ENCODE results near the gene ENPP3. TPM values are rescaled to one million over a fixed set of nuclear protein-coding genes. Genes with fewer than 3 reads are reported as not detected.

The ENPP3 gene
- total and polyA plus RNA-seq, 2 of the 13 experiments (the other 11 are each of a cell fraction or from before 2014, with no cell fraction given): 40.0 to 75.4 TPM

DNA sequence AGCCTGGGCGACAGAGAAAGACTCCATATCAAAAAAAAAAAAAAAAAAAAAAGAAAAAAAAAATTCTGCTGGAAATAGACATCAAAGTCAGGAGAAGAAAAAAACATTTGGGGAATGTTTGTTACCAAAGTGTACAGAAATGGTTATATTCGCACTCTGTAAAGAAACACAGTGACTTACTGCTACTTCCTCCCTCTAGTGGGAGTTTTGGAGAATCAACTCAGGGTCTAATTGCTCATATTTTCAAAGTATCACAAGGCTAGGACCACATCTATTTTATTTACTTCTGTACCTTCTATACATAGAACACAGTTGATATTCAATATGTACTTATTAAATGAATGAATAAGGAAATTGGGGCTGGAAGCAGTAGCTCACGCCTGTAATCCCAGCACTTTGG, 39.7 kb upstream of the ENPP3 start (continued):
- TF ChIP-seq ZNF513 (CRISPR knock-in tag; conservative IDR thresholded peaks at IDR 0.05) (no peak), HOXA3 (CRISPR knock-in tag; IDR thresholded peaks at IDR 0.05) (no peak), RFXAP (CRISPR knock-in tag; IDR thresholded peaks at IDR 0.05; ENCODE audit: borderline replicate concordance) (no peak), ZSCAN20 (CRISPR knock-in tag; IDR thresholded peaks at IDR 0.05; ENCODE audit: borderline replicate concordance) (no peak), ZNF275 (CRISPR knock-in tag; IDR thresholded peaks at IDR 0.05; ENCODE audit: borderline replicate concordance) (no peak), ZNF20 (CRISPR knock-in tag; IDR thresholded peaks at IDR 0.05) (no peak)

DNA sequence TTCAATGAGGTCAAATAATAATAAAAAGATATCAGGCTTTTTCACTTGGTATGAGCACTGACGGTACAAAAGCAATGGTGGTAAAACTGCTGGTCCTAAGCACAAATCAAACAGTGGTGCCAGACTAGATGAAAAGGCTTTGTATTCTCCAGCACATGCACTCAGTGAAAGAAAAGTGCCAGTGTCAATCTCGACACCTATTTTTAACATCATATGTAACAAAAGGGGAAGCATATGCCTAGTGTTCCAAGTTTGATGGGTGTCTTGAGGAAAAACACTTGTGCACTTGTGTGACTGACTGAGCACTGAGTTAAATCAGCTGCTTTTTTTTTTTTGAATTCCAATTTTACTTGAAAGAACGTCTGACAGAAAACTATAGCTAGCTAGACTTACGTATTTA, 36.4 kb upstream of the ENPP3 start:
- intact Hi-C loops (cut with micrococcal nuclease; ENCODE audit: unreplicated experiment) (no loop called here), in situ Hi-C loops (cut with HindIII; ENCODE audit: extremely low pct_ligation_motif_present, low pct_unique_long_range_greater_than_20kb) (no loop called here)
- Histone ChIP-seq H3K27me3 (ENCODE audit: control insufficient read depth in 1 of 2, insufficient read depth in 2 of 2, low read length in 2 of 2) (no peaks in the 10 kb centered on the region), H3K4me3 (replicated peaks in 1 of 3; ENCODE audit: insufficient read depth in 1 of 3, low read depth in 2 of 3, low read length in 3 of 3) (no peak overlapping the region), H2AFZ (ENCODE audit: low read length) (no peak overlapping the region), H3K79me2 (ENCODE audit: insufficient read depth, low read length) (no peaks in the 10 kb centered on the region), H3K4me1 (ENCODE audit: insufficient read depth, low read length) (no peaks in the 10 kb centered on the region), H3K4me2 (ENCODE audit: low read depth, low read length) (no peak overlapping the region), H3K36me3 (replicated peaks in 1 of 2; ENCODE audit: control insufficient read depth in 1 of 2, insufficient read depth in 2 of 2, low read length in 2 of 2) (peaks cover 29 to 76% of the 10 kb centered on the region in 2 experiments), H3K9ac (ENCODE audit: insufficient read depth, low read depth, low read length) (no peak overlapping the region), H3K9me3 (ENCODE audit: low read length) (no peaks in the 10 kb centered on the region), H3K27ac (ENCODE audit: extremely low read length, insufficient read depth, low read length) (no peak overlapping the region), H4K20me1 (ENCODE audit: insufficient read depth, low read length) (no peaks in the 10 kb centered on the region)
- CTCF ChIA-PET (ENCODE audit: low intra/inter-chr PET ratio, low total read pairs): no interaction called here
- no TSS peak for BruUV-seq (replicated peaks)
- POLR2A ChIA-PET: no interaction called here
- 95% methylated on average over 4 of the region's 4 CpGs for WGBS (ENCODE audit: low lambda C conversion rate)
- no peak for ATAC-seq
- FAIRE-seq: no peak
- no peak for DNase-seq (ENCODE audit: low spot score)
- no peak for TF ChIP-seq HES4 (CRISPR knock-in tag; IDR thresholded peaks at IDR 0.05; ENCODE audit: borderline replicate concordance)
- TF ChIP-seq ATM (IDR thresholded peaks at IDR 0.05; ENCODE audit: borderline replicate concordance): no peak
- TF ChIP-seq ZNF816 (CRISPR knock-in tag; IDR thresholded peaks at IDR 0.05; ENCODE audit: borderline replicate concordance): no peak
- TF ChIP-seq ZNF746 (CRISPR knock-in tag; IDR thresholded peaks at IDR 0.05): no peak
- TF ChIP-seq PAF1 (CRISPR knock-in tag; IDR thresholded peaks at IDR 0.05): no peak
- TF ChIP-seq NR2F6 (IDR thresholded peaks at IDR 0.05): no peak
- TF ChIP-seq NR2F6 (CRISPR knock-in tag; IDR thresholded peaks at IDR 0.05): no peak
- TF ChIP-seq MEF2D (CRISPR knock-in tag; IDR thresholded peaks at IDR 0.05): no peak
- TF ChIP-seq CHCHD3 (CRISPR knock-in tag; IDR thresholded peaks at IDR 0.05): no peak
- TF ChIP-seq, protein P1, sequence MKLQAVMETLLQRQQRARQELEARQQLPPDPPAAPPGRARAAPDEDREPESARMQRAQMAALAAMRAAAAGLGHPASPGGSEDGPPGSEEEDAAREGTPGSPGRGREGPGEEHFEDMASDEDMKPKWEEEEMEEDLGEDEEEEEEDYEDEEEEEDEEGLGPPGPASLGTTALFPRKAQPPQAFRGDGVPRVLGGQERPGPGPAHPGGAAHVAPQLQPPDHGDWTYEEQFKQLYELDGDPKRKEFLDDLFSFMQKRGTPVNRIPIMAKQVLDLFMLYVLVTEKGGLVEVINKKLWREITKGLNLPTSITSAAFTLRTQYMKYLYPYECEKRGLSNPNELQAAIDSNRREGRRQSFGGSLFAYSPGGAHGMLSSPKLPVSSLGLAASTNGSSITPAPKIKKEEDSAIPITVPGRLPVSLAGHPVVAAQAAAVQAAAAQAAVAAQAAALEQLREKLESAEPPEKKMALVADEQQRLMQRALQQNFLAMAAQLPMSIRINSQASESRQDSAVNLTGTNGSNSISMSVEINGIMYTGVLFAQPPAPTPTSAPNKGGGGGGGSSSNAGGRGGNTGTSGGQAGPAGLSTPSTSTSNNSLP (IDR thresholded peaks at IDR 0.05; ENCODE audit: low read depth, low read length): no peak
- TF ChIP-seq MIER3 (CRISPR knock-in tag; IDR thresholded peaks at IDR 0.05; ENCODE audit: borderline replicate concordance): no peak
- TF ChIP-seq, protein P2, sequence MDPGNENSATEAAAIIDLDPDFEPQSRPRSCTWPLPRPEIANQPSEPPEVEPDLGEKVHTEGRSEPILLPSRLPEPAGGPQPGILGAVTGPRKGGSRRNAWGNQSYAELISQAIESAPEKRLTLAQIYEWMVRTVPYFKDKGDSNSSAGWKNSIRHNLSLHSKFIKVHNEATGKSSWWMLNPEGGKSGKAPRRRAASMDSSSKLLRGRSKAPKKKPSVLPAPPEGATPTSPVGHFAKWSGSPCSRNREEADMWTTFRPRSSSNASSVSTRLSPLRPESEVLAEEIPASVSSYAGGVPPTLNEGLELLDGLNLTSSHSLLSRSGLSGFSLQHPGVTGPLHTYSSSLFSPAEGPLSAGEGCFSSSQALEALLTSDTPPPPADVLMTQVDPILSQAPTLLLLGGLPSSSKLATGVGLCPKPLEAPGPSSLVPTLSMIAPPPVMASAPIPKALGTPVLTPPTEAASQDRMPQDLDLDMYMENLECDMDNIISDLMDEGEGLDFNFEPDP (CRISPR knock-in tag; conservative IDR thresholded peaks at IDR 0.05): no peak
- no peak for TF ChIP-seq ZNF883 (CRISPR knock-in tag; IDR thresholded peaks at IDR 0.05; ENCODE audit: not compliant biosample characterization)
- TF ChIP-seq SMAD9 (CRISPR knock-in tag; IDR thresholded peaks at IDR 0.05): no peak
- TF ChIP-seq KDM1A (CRISPR knock-in tag; IDR thresholded peaks at IDR 0.05): no peak
- TF ChIP-seq HHEX (CRISPR knock-in tag; IDR thresholded peaks at IDR 0.05): no peak
